Measurements from ENCODE around the gene GPRC5C. TPM values are rescaled to one million over a fixed set of nuclear protein-coding genes. Genes with fewer than 3 reads are reported as not detected.
A peak's percentile ranks its signal among the peaks of the same experiment; 100 is the strongest.

The GPRC5C gene
- total RNA-seq, 2 experiments from 2014 or later: 0.66 to 2.1 TPM

GRCh38 chr17:74449773-74450172 is 17.9 kb downstream of the GPRC5C start:
- Mint-ChIP-seq H3K9me3 (no peaks in the 10 kb centered on the region), H3K27me3 (peaks cover 4% of the 10 kb centered on the region), H3K4me1 (peaks cover 6% of the 10 kb centered on the region), H3K36me3 (no peaks in the 10 kb centered on the region), H3K27ac (no peak overlapping the region), H3K4me3 (no peak overlapping the region)
- no peak for DNase-seq

DNA sequence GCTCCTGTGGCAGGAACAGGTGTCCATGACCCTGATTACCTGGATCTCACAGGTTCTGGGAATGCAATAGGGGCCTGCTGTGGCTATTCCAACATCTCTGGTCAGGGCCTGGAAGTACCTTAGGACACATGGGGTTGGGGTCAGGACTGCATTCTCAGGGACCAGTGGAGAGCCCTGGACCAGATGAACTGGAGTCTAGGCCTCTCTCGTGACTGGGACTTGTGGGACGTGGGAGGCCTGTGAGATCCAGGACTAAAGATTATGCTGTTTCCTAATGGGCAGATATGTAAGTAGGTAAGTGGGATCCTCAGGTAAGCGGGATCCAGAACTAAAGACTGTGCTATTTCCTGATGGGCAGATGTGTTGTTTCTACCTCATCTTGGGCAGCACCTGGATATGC is 18.3 kb downstream of the GPRC5C start:
- H3K4me3 Mint-ChIP-seq: no peak overlapping the region
- H3K9me3 Mint-ChIP-seq: no peaks in the 10 kb centered on the region
- H3K36me3 Mint-ChIP-seq: no peaks in the 10 kb centered on the region
- H3K4me1 Mint-ChIP-seq: peaks cover 6% of the 10 kb centered on the region
- no peak for DNase-seq
- H3K27ac Mint-ChIP-seq: no peak overlapping the region
- H3K27me3 Mint-ChIP-seq: peaks cover 4% of the 10 kb centered on the region

GRCh38 chr17:74450925-74451403 is 19.1 kb downstream of the GPRC5C start:
- peaks cover 6% of the 10 kb centered on the region for H3K4me1 Mint-ChIP-seq
- H3K27me3 Mint-ChIP-seq: peaks cover 4% of the 10 kb centered on the region
- H3K27ac Mint-ChIP-seq: no peak overlapping the region
- H3K9me3 Mint-ChIP-seq: no peaks in the 10 kb centered on the region
- H3K4me3 Mint-ChIP-seq: no peak overlapping the region
- H3K36me3 Mint-ChIP-seq: no peaks in the 10 kb centered on the region
- no peak for DNase-seq

GRCh38 chr17:74451557-74451956 is 19.7 kb downstream of the GPRC5C start:
- no peak for DNase-seq
- H3K4me1 Mint-ChIP-seq: peaks cover 6% of the 10 kb centered on the region
- H3K9me3 Mint-ChIP-seq: no peaks in the 10 kb centered on the region
- no peaks in the 10 kb centered on the region for H3K36me3 Mint-ChIP-seq
- H3K27me3 Mint-ChIP-seq: peaks cover 4% of the 10 kb centered on the region
- no peak overlapping the region for H3K4me3 Mint-ChIP-seq
- no peak overlapping the region for H3K27ac Mint-ChIP-seq

DNA sequence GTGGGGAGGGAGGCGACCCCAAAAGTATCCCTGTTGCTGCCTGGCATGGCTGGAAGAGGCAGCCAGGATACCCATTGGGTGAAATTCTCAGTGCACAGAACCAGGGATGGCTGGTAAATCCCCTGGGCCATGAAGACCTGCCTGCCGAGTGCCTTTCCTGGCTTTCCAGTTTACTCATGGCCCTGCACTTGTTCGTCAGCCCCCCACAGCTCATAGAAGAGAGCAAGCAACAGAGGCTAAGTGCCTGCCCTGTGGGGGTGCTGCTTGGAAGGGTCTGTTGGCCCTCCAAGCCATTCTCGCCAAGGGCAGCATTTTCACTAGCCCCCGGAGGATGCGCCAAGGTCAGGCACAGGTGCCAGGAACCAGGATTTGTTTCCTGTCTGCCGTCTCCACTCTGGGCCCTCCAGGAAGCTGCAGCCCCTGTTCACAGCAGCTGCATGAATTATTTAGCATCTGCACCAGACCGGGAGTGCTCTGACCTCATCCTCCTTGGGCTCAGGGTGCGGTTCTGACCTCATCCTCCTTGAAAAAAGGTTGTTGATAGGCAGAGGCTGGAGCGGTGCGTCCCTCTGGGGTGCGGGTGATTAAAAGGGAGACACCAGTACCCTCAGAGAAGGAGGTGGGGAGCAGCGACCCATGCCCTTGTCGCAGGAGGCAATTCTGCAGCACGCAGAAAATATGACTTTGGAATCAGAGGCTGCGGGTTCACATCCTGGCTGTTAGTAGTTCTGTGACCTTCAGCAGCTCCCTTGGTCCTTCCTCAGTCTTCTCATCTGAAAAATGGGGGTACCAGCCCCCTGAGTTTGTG is 20.3 kb downstream of the GPRC5C start:
- no peak overlapping the region for H3K4me3 Mint-ChIP-seq
- H3K27ac Mint-ChIP-seq: no peak overlapping the region
- no peaks in the 10 kb centered on the region for H3K9me3 Mint-ChIP-seq
- peaks cover 4% of the 10 kb centered on the region for H3K27me3 Mint-ChIP-seq
- H3K4me1 Mint-ChIP-seq: peaks cover 4% of the 10 kb centered on the region
- DNase-seq: no peak
- no peaks in the 10 kb centered on the region for H3K36me3 Mint-ChIP-seq

DNA sequence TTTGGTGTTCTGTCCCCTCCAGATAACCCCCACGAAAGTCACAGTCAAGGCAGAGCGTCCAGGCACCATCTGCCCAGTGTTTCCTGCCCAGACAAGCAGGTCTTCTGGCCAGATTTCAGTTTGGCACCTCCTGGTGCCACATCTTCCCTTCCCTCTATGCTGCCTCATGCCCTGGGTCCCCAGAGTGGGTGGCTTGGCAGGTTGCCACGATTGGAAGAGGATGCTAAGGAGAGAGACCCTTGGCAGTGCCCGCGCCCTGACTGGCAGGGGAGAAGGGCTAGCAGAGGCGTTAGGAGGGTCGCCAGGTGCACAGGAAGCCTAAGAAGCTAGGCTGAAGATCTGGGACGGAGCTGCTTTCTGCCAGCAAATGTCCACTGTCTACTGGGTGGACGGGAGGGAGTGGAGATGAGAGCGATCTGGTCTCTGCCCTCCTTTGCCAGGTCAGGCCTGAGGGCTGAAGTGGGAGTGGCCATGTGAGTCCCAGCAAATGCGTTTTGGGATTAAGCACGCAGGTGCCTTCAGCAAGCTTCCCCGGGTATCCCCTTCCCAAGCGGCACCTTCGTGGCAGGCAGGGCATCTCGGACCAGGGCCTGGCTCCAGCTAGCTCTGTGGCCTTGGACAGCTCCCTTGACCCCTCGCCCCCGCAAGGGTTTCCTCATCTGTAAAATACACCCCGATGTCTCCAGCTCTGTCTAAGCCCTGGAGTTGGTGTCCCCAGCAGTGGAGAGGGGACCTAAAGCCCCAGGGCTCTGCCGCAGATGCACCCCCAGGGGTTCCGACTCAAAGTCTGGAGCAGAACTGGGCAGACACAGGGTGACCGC is 21.2 kb downstream of the GPRC5C start:
- Mint-ChIP-seq H3K4me3 (peak overlapping the region; percentile 14), H3K4me1 (peaks cover 6% of the 10 kb centered on the region), H3K36me3 (no peaks in the 10 kb centered on the region), H3K27me3 (peaks cover 4% of the 10 kb centered on the region), H3K9me3 (no peaks in the 10 kb centered on the region), H3K27ac (no peak overlapping the region)
- no peak for DNase-seq

- H3K27ac Mint-ChIP-seq: no peak overlapping the region
- H3K4me1 Mint-ChIP-seq: peaks cover 6% of the 10 kb centered on the region
- peak overlapping the region; percentile 14 for H3K4me3 Mint-ChIP-seq
- no peaks in the 10 kb centered on the region for H3K36me3 Mint-ChIP-seq
- DNase-seq: no peak
- peaks cover 4% of the 10 kb centered on the region for H3K27me3 Mint-ChIP-seq
- H3K9me3 Mint-ChIP-seq: no peaks in the 10 kb centered on the region
These were observed 21.8 kb downstream of the GPRC5C start for GRCh38 chr17:74453665-74454196.

DNA sequence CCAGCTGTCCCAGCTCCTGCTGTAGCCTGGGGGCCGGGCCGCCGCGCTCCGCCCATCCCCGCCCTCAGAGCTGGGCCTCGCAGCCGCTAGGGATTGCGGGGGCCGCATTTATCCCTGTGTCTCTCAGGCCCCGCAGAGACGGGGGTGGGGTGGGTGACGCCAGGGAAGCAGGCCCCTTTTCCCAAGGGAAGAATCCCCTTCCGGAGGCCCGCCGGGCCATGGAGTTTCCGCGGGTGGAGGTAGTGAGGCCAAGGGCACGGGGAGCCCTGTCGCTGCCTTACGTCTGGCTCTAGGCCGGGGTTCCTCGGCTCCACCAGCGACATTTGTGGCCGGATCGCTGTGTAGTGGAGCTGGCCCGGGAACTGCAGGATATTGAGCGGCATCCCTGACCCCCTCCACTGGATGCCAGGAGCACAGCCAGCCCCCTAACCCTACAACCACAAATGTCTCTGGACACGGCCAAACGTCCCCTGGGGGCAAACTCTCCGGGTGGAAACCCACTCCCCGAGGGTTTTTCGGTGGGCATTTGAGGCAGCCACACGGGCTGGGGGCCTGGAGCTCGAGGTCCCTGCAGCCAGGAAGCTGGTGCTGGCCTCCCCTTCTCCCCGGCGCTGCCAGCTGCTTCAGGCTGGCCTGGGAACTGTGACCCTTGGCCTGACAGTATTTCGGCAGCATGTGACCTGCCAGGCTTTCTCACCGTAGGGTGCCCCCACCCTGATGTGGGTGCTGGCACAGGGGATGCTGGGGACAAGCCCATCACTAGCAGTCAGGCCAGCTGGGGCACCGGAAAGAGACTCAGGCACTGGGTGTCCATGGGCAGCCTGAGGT is 22.5 kb downstream of the GPRC5C start:
- H3K27ac Mint-ChIP-seq: no peak overlapping the region
- no peaks in the 10 kb centered on the region for H3K36me3 Mint-ChIP-seq
- H3K4me3 Mint-ChIP-seq: peak overlapping the region; percentile 4
- H3K4me1 Mint-ChIP-seq: peaks cover 6% of the 10 kb centered on the region
- DNase-seq: peak; percentile 84
- H3K9me3 Mint-ChIP-seq: no peaks in the 10 kb centered on the region
- peaks cover 4% of the 10 kb centered on the region for H3K27me3 Mint-ChIP-seq

DNA sequence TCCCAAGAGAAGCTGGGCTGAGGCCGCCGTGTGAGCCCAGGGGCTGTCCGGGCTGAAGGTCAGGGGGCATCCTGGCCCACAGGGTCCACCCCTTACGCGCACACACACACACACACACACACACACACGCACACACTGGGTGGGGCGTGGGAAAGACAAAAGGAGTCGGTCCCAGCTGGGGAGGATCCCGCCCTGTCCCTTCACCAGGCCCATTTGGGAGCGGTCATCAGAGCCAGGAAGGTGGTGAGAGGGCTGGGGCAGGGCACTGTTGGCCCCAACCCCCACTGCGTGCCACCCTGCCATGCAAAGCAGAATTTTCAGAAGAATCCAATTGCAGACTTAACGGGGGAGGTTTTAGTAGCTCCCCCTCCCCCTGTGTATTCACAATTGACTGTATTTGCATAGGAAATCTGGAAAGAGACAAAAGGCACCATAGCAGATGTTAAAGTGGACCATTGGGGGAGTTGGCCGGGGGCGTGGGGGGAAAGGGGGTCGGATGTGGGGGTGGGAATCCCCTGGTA is 23.2 kb downstream of the GPRC5C start:
- H3K4me1 Mint-ChIP-seq: peaks cover 6% of the 10 kb centered on the region
- no peaks in the 10 kb centered on the region for H3K9me3 Mint-ChIP-seq
- no peak overlapping the region for H3K27ac Mint-ChIP-seq
- H3K27me3 Mint-ChIP-seq: peaks cover 4% of the 10 kb centered on the region
- DNase-seq: no peak
- no peaks in the 10 kb centered on the region for H3K36me3 Mint-ChIP-seq
- no peak overlapping the region for H3K4me3 Mint-ChIP-seq

DNA sequence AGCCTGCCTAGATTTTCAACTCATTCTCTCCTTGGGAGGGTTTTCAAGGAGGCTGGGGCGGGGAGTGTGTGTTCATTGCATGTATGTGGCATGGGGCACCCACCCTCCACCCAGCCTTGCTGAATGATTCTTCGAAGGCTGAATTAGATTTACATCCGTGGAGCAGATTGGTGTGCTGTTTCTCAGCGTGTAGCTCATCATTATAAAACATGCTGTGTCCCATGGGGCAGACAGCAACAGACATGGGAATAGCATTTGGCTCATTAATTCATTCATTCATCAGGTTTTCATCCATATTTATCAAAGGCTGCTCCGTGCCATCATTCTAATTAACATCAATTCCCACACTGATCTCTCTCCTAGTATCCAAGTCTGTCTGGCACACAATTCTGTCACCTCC is 23.9 kb downstream of the GPRC5C start:
- no peak overlapping the region for H3K4me3 Mint-ChIP-seq
- H3K36me3 Mint-ChIP-seq: no peaks in the 10 kb centered on the region
- DNase-seq: no peak
- peaks cover 4% of the 10 kb centered on the region for H3K27me3 Mint-ChIP-seq
- H3K4me1 Mint-ChIP-seq: peaks cover 8% of the 10 kb centered on the region
- H3K27ac Mint-ChIP-seq: no peak overlapping the region
- H3K9me3 Mint-ChIP-seq: no peaks in the 10 kb centered on the region

DNA sequence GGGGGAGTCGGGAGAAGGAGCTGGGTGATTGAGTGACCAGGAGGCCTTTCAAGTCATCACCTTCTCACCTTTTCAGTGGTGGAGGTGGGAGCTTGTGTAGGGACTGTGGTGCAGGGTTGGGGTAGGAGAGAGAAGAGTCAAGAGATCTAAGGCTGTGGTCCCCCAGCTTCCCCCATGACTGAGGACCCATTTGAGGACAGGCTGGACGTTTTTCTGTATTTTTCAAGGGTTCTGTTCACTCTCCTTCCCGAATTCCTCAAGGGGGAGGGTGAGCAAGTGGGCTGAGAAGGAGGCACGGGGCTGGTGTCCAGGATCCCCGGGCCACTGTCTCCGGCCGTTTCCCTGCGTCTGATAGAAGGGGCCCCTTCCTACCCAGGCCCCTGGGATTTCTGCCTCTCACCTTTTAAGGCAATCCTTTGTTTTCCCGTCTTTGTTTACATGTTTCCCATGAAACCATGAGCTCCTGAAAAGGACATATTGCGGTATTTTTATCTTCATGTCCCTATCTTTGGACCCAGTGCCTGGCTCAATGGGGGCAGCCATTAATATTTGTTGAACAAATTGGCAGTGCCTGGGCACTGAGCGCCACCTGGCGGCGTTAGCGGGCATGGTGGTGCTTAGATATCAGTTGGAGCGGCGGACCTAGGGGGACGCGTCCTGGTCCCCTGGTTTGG is 25.4 kb downstream of the GPRC5C start:
- no peak overlapping the region for H3K27ac Mint-ChIP-seq
- H3K27me3 Mint-ChIP-seq: peaks cover 4% of the 10 kb centered on the region
- H3K9me3 Mint-ChIP-seq: no peaks in the 10 kb centered on the region
- no peak overlapping the region for H3K4me3 Mint-ChIP-seq
- H3K36me3 Mint-ChIP-seq: no peaks in the 10 kb centered on the region
- peaks cover 8% of the 10 kb centered on the region for H3K4me1 Mint-ChIP-seq
- DNase-seq: peak; percentile 73

GRCh38 chr17:74457820-74458166 is 25.9 kb downstream of the GPRC5C start:
- Mint-ChIP-seq H3K27me3 (peaks cover under 1% of the 10 kb centered on the region), H3K4me1 (peaks cover 10% of the 10 kb centered on the region), H3K27ac (no peak overlapping the region), H3K36me3 (no peaks in the 10 kb centered on the region), H3K9me3 (no peaks in the 10 kb centered on the region), H3K4me3 (no peak overlapping the region)
- no peak for DNase-seq

- peaks cover 18% of the 10 kb centered on the region for H3K4me1 Mint-ChIP-seq
- no peaks in the 10 kb centered on the region for H3K27me3 Mint-ChIP-seq
- no peak overlapping the region for H3K4me3 Mint-ChIP-seq
- no peak for DNase-seq
- no peaks in the 10 kb centered on the region for H3K36me3 Mint-ChIP-seq
- H3K9me3 Mint-ChIP-seq: no peaks in the 10 kb centered on the region
- H3K27ac Mint-ChIP-seq: no peak overlapping the region
These were observed 26.9 kb downstream of the GPRC5C start for GRCh38 chr17:74458835-74459234.

GRCh38 chr17:74459622-74460021 is 27.7 kb downstream of the GPRC5C start:
- H3K9me3 Mint-ChIP-seq: no peaks in the 10 kb centered on the region
- H3K27ac Mint-ChIP-seq: no peak overlapping the region
- H3K4me1 Mint-ChIP-seq: peaks cover 21% of the 10 kb centered on the region
- no peak overlapping the region for H3K4me3 Mint-ChIP-seq
- no peaks in the 10 kb centered on the region for H3K36me3 Mint-ChIP-seq
- no peaks in the 10 kb centered on the region for H3K27me3 Mint-ChIP-seq
- DNase-seq: no peak
